ENCODE data around the gene SPTBN1.

DNA sequence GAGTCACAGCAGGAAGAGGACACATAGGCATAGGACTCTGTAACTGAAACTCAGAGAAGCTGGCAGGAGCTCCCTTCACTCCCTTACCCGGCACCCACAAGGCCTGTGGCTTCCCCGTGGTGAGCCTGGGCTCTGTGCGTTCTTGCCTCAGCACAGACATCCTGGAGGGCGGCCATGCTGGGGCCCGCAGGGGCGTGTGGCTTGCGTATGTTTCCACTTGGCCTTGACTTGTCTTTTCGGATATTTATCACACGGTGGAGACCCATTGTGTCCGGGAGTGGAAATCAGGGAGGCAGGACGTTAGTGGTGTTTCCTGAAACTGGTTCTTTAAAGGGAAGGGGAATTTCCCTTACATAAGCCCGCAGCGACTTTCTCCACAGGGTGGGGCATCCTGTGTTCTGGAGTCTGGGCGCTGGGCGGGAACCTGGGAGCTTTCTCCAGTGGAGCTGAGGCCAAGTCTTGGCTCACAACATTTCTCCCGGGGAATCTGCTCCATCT, 217.4 kb downstream of the SPTBN1 start:
- no peak for TF ChIP-seq TAF1 (IDR thresholded peaks at IDR 0.05; ENCODE audit: low read depth)
- no peak for TF ChIP-seq EP300 (IDR thresholded peaks at IDR 0.05; ENCODE audit: borderline replicate concordance)
- no peak for TF ChIP-seq NFIC (IDR thresholded peaks at IDR 0.05)
- TF ChIP-seq CREB1 (IDR thresholded peaks at IDR 0.05; ENCODE audit: low read depth) = no peak
- TF ChIP-seq YY1 (IDR thresholded peaks at IDR 0.05; ENCODE audit: low read depth) = no peak
- TF ChIP-seq, protein P1, sequence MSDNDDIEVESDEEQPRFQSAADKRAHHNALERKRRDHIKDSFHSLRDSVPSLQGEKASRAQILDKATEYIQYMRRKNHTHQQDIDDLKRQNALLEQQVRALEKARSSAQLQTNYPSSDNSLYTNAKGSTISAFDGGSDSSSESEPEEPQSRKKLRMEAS (IDR thresholded peaks at IDR 0.05) = no peak
- no peak for TF ChIP-seq TCF12 (IDR thresholded peaks at IDR 0.05; ENCODE audit: low read depth)
- TF ChIP-seq, protein P2, sequence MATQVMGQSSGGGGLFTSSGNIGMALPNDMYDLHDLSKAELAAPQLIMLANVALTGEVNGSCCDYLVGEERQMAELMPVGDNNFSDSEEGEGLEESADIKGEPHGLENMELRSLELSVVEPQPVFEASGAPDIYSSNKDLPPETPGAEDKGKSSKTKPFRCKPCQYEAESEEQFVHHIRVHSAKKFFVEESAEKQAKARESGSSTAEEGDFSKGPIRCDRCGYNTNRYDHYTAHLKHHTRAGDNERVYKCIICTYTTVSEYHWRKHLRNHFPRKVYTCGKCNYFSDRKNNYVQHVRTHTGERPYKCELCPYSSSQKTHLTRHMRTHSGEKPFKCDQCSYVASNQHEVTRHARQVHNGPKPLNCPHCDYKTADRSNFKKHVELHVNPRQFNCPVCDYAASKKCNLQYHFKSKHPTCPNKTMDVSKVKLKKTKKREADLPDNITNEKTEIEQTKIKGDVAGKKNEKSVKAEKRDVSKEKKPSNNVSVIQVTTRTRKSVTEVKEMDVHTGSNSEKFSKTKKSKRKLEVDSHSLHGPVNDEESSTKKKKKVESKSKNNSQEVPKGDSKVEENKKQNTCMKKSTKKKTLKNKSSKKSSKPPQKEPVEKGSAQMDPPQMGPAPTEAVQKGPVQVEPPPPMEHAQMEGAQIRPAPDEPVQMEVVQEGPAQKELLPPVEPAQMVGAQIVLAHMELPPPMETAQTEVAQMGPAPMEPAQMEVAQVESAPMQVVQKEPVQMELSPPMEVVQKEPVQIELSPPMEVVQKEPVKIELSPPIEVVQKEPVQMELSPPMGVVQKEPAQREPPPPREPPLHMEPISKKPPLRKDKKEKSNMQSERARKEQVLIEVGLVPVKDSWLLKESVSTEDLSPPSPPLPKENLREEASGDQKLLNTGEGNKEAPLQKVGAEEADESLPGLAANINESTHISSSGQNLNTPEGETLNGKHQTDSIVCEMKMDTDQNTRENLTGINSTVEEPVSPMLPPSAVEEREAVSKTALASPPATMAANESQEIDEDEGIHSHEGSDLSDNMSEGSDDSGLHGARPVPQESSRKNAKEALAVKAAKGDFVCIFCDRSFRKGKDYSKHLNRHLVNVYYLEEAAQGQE (IDR thresholded peaks at IDR 0.05; ENCODE audit: low read depth) = no peak
- no peak for TF ChIP-seq ZBTB7A (IDR thresholded peaks at IDR 0.05; ENCODE audit: low read depth)
- no peak for TF ChIP-seq CEBPB (IDR thresholded peaks at IDR 0.05)
- no peak for TF ChIP-seq FOXM1 (IDR thresholded peaks at IDR 0.05; ENCODE audit: borderline replicate concordance, low read depth)
- TF ChIP-seq, protein P3, sequence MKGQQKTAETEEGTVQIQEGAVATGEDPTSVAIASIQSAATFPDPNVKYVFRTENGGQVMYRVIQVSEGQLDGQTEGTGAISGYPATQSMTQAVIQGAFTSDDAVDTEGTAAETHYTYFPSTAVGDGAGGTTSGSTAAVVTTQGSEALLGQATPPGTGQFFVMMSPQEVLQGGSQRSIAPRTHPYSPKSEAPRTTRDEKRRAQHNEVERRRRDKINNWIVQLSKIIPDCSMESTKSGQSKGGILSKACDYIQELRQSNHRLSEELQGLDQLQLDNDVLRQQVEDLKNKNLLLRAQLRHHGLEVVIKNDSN (IDR thresholded peaks at IDR 0.05) = no peak
